NCI-H345 (cell line): Measurements from ENCODE around the gene AHCTF1.
"Not testable (repeated sequence)": the region's sequence is repeated elsewhere in the genome, so short reads cannot be mapped to it uniquely, and the experiment has no call there.

ENCODE experiments used
- DNase-seq: peaks from one replicate; lab custom pipeline; 2025; lab: John Stamatoyannopoulos, UW

The AHCTF1 gene

DNA sequence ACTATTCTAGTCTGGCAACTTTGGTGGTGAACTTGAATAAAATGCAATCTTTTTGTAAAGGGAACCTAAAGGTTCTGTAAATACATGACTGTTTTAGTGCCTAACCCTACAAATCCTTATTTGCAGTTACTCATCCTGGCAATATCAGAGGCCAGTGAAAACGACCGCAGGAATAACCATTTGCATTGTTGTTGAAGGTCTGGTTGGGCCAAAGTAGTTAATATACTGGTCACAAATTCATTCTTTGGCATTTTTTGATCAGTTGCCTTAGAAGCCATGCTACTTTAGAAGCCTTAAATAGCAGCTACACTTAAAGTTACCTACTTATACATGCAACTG lies 93.7 kb downstream of the AHCTF1 start:
- DNase-seq = no peak

DNA sequence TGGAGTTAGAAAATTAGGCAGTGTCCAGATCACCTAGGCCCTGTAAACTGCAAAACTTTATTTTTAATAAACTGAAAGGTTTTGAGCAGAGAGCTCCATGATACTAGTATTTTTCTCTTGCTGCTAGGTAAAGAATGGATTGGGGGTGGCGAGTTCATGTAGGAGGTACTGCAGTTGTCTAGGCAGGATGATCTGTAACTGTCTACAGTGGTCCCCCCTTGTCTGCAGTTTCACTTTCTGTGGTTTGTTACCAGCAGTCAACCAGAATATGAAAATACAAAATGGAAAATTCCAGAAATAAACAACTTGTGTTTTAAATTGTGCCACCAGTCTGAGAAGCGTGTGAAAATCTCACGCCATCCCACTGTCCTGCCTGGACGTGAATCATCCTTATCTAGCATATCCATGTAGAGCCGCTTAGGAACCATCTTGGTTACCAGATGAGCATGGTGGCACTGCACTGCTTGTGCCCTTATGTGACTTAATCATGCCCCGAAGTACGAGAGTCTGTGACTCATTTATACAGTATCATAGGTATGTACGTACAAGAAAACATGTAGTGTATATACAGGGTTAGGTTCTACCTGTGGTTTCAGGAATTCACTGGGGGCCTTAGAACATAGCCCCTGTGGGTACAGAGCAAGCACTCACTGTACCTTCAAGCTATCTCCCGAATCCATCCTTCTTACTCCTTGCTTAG lies 94.2 kb downstream of the AHCTF1 start:
- DNase-seq = no peak

DNA sequence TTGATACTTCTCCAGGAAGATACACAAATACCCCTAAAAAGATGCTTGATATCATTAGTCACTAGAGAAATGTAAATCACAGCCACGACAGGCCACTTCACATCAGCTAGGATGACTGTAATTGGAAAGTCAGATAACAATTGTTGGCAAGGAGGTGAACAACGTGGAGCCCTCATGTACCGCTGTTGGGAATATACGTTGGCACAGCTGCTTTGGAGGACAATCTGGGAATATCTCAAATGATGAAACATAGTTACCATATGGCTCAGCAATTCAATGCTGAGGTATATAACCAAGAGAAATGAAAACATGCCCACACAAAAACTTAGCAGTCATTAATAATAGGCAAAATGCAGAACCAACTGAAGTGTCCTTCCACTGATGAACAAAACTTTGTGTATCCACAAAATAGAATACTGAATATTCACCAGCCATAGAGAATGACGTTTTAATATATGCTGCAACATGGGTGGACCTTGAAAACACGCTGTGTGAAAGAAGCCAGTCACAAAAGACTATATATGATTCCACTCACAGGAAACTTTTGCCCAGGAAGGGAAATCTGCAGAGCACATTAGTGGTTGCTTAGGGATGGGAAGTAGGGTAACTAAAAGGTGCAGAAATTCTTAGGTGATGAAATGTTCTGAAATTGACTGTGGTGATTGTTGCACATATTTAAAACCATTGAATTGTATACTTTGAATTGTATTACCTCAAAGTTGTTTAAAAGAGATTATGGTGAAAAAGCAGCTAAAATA lies 95.4 kb downstream of the AHCTF1 start:
- DNase-seq = no peak

DNA sequence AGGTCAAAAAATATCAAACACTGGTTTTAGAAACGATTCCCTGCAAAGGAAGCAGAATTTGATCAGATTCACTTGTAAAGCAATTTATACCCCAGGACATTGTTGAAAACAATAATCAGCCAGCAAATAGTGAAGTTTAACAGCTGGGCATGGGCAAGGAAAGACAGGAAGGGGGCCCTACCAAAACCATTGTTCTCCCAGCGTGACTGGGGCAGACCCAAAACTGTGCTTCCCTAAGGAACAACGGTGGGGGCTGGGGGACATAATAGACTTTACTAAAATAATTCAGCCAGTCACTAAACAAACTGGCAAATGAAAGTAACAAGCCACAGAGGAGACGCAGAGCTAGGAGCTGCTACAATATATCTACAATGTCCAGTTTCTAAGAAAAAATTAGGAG lies 100.2 kb downstream of the AHCTF1 start:
- DNase-seq = no peak

DNA sequence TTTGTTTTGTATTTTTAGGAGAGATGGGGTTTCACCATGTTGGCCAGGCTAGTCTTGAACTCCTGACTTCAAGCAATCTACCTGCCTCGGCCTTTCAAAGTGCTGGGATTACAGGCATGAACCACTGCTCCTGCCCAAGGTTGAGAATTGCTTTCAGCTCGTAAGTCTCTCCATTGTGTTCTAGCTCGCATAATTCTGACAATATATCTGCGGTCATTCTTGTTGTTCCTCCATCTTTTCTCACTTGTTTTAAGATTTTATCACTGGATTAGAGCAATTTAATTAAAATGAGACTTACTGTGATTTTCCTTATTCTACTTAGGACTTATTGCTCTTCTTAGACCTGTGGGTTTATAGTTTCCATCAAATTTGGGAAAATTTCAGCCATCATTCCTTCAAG lies 102.9 kb downstream of the AHCTF1 start:
- no peak for DNase-seq

DNA sequence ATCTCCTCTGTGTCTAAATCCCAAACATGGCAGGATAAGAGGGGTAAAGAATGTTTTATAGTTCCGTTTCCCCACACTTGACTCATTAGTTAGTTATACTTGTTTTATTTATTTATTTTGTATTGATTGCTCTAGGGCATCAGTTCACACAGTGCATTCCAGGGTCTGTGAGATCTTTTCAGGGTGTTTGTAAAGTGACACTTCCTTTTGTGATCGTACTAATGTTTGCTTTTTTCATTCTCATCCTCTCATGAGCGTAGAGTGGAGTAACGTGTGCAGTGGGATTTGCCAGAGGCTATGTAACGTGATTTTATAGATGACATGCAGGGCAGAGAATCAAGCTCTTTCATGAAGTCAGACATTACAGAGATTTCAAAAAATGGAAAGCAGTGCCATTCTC lies 104.4 kb downstream of the AHCTF1 start:
- DNase-seq = peak; percentile 88

DNA sequence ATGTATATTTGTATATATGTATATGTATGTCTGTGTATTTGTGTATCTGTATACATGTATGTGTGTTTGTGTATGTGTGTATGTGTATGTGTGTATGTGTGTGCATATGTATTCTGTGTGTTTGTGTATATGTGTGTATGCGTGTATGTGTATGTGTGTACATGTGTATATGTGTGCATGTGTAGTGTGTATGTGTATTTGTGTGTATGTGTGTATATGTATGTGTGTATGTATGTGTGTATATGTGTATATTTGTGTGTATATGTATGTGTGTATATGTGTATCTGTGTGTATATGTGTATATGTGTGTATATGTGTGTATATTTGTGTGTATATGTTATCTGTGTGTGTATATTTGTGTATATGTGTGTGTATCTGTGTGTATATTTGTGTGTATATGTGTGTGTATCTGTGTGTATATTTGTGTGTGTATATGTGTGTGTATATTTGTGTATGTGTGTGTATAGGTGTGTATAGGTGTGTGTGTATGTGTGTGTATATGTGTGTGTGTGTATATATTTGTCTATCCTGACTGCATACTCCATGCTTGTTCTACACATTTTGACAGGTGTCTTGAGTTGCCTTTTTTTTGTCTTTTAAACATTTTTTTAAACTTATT lies 106.1 kb downstream of the AHCTF1 start:
- DNase-seq = no peak

DNA sequence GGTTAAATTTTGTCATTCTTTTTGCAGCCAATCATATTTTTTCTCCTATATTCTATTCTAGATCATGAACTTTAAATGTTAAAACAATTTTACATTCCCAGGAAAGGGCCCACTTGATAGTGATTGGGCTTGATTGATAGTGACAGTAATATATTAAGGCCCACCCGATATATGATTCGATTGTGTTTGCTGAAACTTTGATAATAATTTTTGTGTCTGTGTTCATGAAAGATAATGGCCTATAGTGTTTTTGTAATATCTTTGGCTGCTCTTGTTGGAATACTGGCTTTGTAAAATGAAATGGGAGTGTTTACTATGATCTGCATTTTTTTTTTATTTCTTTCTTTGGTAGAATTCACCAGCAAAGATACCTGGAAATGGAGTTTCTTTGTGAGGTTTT lies 107.2 kb downstream of the AHCTF1 start:
- no peak for DNase-seq

DNA sequence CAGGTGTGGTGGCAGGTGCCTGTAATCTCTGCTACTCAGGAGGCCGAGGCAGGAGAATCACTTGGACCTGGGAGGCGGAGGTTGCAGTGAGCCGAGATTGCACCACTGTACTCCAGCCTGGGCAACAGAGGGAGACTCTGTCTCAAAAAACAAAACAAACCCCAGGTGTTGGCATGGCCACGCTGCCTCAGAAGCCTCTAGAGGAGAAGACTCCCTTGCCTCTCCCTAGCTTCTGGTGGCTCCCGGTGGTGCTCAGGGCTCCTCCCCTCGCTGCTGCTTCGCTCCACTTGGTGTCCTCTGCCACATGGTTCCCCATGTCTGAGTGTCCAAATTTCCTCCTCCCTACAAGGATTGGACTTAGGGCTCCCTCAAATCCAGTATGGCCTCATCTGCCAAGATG lies 109.6 kb downstream of the AHCTF1 start:
- not testable (repeated sequence) for DNase-seq

DNA sequence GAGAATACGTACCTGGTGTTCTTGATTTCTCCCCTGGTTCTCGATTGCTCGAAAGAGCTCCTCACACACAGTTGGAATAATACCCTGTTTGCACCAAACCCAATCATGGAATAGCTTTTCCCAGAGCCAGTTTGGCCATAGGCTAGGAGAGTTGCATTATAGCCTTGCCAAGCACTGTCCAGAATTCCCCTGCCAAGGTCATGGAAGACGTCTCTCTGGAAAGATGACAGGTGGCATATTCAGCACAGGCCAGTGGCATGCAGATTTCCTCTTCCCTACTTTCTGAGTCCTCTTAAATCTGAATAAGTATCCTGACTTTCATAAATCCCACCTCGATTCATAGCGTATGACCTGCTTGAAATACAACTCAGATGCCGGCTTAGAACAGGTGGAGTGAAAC lies 111.1 kb downstream of the AHCTF1 start:
- DNase-seq = no peak

DNA sequence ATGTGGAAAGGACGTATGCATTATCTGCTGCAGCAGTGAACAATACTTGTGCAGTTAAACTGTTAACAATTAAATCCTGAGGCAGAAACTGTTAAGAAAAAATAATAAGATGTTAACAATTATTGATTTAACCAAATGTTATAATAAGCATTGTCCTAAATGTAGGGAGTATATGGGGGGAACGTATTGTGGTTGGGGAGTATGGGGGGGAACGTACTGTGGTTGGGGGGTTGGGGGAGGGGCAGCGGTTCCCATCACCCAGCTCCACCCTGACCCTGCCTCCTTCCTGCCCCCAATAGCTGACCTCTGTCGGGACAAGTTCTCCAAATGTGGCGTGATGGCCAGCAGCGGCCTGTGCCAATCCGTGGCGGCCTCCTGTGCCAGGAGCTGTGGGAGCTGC lies 114.0 kb downstream of the AHCTF1 start:
- not testable (repeated sequence) for DNase-seq

DNA sequence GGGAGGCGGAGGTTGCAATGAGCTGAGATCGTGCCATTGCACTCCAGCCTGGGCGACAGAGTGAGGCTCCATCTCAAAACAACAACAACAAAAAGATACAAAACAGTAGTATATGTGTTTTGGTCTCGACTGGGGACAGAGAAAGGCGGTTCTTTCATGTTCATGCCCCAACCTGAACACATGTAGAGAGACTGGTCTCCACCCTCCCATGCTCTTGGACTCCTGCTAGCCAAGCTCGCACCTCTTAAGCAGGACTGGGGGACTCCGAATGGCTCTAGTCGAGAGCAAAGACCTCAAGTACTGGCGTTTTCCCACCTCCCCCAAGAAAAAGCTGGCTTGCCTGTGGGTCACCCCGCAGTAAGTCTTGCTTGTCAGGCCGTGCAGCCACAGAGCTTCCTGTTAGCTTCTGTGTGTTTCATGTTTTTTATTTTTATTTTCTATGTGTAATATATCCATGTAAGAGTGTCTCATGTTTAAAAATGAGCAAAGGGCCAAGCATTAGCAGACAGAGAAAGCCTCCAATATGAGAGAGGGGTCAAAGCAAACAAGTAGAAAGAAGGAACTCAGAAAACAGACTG lies 116.0 kb downstream of the AHCTF1 start:
- DNase-seq = no peak

DNA sequence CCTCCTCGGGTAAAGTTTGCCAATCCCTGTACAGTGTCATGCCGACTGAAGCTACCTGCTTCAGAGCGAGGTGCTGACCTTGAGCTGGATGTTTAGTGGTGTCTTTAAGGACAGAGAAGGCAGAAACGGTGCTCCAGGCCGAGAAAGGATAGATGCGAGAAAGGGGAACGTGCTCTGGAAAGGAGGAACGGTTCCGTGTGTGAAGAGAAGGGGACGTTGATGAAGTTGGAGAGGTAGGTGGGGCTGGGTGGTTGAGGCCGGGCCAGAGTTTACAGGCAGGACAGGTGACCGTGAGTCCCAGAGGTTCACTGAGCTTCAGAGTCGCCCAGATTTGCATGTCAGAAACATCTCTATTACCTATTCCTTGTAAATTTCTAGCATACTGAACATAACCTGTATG lies 116.9 kb downstream of the AHCTF1 start:
- DNase-seq = no peak

DNA sequence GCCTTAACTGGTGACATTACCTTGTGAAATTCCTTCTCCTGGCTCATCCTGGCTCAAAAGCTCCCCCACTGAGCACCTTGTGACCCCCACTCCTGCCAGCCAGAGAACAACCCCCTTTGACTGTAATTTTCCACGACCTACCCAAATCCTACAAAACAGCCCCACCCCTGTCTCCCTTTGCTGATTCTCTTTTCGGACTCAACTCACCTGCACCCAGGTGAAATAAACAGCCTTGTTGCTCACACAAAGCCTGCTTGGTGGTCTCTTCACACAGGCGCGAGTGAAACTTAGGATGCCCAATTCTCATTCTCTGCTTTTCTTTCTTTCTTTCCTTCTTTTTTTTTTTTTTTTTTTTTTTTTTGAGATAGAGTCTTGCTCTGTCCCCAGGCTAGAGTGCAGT lies 118.4 kb downstream of the AHCTF1 start:
- not testable (repeated sequence) for DNase-seq

DNA sequence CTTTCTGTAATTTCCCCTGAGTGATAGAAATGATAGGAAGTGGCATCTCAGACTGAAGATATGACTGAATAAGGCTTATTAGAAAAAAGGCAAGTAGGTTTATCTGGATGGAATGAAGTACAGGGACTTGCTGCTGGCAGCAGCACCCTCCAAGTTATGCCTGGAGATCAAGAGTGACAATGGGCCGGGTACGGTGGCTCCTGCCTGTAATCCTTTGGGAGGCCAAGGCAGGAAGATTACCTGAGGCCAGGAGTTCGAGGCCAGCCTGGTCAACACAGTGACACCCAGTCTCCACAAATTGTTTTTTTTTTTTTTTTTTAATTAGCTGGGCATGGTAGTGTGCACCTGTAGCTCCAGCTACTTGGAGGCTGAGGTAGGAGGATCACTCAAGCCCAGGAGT lies 119.8 kb downstream of the AHCTF1 start:
- DNase-seq = no peak

DNA sequence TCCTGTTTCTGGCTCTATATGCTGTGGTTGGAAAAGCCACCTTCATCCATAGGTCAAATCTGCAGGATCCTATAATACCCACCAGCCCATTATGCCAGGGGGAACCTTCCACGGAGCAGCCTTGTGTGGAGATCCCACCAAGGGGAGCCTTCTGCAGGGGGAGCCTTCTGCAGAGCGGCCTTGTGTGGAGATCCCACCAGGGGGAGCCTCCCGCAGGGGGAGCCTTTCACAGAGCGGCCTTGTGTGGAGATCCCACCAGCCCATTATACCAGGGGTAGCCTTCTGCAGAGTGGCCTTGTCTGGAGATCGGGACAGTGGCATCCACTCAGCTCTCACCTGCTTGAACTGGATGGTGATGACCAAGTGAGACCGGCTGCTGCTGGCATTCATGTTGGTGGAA lies 122.3 kb downstream of the AHCTF1 start:
- no peak for DNase-seq

DNA sequence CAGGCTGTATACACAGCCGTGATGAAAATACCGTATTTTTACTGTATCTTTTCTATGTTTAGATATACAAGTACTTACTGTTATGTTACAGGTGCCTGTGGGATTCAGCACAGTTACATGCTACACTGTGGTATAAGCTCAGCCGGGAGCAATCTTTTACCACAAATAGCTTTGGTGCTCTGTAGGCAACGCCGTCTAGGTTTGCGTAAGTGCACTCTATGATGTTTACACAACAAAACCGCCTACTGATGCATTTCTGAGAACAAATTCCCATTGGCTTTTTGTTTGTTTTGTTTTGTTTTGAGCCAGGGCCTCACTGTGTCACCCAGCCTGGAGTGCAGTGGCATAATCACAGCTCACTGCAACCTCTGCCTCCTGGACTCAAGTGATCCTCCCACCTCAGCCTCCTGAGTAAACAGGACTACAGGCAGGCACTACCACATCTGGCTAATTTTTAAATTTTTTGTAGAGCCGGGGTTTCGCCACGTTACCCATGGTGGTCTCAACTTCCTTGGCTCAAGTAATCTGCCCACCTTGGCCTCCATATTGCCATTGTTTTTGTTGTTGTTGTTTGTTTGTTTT lies 126.5 kb downstream of the AHCTF1 start:
- DNase-seq = peak; percentile 82

DNA sequence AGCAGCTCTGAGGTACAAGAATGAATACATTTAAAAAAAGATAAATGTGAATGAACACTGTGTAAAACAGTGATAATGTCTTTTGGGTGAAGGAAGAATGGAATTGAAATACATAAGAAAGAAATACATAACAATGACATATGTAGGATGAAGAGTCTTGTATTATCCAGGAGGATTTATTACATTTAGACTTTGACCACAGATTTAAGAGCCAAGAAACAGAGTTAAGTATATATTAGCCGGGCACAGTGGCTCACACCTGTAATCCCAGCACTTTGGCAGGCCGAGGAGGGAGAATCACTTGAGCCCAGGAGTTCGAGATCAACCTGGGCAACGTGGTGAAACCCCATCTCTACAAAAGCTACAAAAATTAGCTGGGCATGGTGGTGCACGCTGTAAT lies 127.9 kb downstream of the AHCTF1 start:
- DNase-seq = no peak

DNA sequence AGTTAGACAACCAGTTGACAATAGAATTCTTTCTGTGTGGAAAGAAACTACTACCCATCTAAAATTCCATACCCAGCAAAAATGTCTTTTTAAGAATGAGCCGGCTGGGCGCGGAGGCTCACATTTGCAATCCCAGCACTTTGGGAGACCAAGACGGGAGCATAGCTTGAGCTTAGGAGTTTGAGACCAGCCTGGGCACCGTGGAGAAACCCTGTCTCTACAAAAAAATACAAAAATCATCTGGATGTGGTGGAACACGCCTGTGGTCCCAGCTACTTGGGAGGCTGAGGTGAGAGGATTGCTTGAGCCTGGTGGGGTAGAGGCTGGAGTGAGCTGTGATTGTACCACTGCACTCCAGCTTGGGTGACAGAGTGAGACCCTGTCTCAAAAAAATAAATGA lies 128.4 kb downstream of the AHCTF1 start:
- DNase-seq = no peak

DNA sequence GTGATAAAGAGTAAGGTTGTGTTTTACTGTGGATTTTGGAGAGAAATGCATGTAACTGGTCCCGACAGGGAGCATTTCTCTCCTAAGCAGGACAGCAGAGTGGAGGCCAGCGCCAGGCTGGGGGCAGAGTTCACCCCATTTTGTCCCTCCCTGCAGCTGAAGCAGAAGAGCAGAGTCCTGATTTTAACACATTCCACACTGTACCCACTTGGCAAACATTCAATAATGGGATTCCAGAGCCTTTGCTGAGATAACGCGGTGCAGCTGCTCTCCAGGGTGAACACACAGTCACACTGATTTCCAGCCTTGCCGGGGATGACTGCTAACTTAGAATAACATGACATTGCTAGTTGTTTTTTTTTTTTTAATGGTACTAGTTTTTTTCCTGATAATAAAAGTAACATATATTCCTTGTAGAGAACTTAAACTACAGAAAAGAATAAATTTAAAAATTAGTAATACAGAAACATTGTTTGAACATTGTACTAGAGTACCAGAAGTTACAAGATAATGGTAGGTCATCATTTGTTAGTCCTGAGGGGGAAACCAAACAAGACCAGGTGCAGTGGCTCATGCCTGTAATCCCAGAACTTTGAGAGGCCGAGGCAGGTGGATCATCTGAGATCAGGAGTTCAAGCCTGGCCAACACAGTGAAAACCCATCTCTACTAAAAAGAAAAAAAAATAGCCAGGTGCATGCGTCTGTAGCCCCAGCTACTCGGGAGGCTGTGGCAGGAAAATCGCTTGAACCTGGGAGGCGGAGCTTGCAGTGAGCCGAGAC lies 130.3 kb downstream of the AHCTF1 start:
- no peak for DNase-seq

DNA sequence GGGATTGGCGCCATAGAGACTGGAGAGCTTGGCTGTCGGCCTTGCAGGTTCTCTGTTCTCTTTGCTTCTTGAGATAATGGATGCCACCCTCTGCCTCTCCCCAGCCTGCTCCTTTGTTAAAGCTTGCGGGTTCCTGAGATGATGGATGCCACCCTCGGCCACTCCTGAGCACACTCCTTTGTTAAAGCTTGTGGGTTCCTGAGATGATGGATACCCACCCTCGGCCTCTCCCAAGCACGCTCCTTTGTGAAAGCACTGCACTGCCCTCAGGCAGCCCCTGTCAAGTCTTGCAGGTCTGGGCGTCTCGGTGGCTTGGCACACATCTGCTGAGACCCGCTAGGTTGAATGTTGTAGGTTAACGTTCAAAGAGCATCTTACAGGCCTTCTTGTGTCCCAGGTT lies 131.0 kb downstream of the AHCTF1 start:
- peak; percentile 7 for DNase-seq

DNA sequence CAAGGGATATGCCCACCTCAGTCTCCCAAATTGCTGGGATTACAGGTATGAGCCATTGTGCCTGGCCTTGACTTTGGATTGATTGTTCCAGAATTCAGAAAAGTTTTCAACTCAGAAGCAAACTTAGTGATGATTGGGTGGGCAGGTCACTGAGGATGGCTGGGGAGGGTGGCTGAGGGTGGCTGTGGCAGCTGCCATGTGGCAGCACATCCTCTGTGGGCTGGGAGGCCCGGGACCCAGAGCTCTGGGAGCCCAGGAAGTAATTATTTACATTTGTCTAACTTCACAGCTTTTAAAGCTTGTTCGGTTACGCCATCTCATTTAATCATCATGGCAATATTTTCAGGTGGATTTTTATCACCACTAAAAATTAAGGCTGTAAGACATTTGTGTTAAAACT lies 131.4 kb downstream of the AHCTF1 start:
- DNase-seq = no peak
